HCT116 (cell line): Measurements from ENCODE around the gene KCNJ10. TPM values are rescaled to one million over a fixed set of nuclear protein-coding genes. Genes with fewer than 3 reads are reported as not detected.

ENCODE experiments used
- ATAC-seq: fragments of 200-7000 bp; cut with Tn5 transposase; 2 replicates; pipeline ENCODE4 v1.9.1; 2020; ENCODE audit warnings: mild to moderate bottlenecking, moderate library complexity
- BruUV-seq: library from RNA; stranded (reverse); fragments of 400-500 nt; replicated peaks from 2 replicates; lab custom pipeline; 2021; lab: Mats Ljungman, UMichigan
- CTCF ChIA-PET: fragments of 300-600 bp; sonication (Branson Sonifier 250); formaldehyde crosslinking; loops from one replicate; lab custom pipeline; 2021; ENCODE audit warnings: antibody characterized with exemption; lab: Charles Lee
- POLR2A ChIA-PET: fragments of 300-600, 350-600 bp; sonication (Branson Sonifier 250); formaldehyde crosslinking; loops from one replicate; lab custom pipeline; 2021; ENCODE audit warnings: antibody characterized with exemption; lab: Charles Lee
- RAD21 ChIA-PET, 2 experiments: fragments of 300-600 bp; sonication (Branson Sonifier 250); formaldehyde crosslinking; loops; one replicate each; lab custom pipeline; 2023; ENCODE audit warnings: low total read pairs in 2 of 2; ENCODE audit not compliant: uncharacterized antibody in 2 of 2, unreplicated experiment in 2 of 2, low non-redundant PET in 1 of 2; lab: Charles Lee
- DNase-seq: peaks from one replicate; pipeline ENCODE4 v3.0.0-alpha.2; 2010; ENCODE audit warnings: low read depth, low spot score
- H2AFZ ChIP-seq: fragments of 200-600 bp; shearing (Covaris generic), sonication (generic); 2 replicates; pipeline ENCODE4 v1.6.1; 2017; ENCODE audit warnings: low read depth, mixed run types, mixed read lengths, antibody characterized with exemption, low read length; ENCODE audit not compliant: poor library complexity, severe bottlenecking
- H3K27ac ChIP-seq: 2 replicates; pipeline ENCODE4 v1.5.1; 2012; ENCODE audit warnings: low read depth, low read length
- H3K27me3 ChIP-seq: fragments of 200-600 bp; sonication (generic); 2 replicates; pipeline ENCODE4 v1.6.1; 2016; ENCODE audit warnings: mixed run types, low read length, mixed read lengths; ENCODE audit not compliant: insufficient read depth
- H3K36me3 ChIP-seq, 2 experiments: fragments of 200-500 bp in 1 of 2; fragments of 200-600 bp in 1 of 2; sonication (Bioruptor generic) in 1 of 2; sonication (generic) in 1 of 2; 2 replicates each; pipeline versions ENCODE4 v1.5.1 to v1.6.1; 2014 to 2016; ENCODE audit warnings: low read length in 2 of 2, inconsistent platforms in 1 of 2, mixed read lengths in 1 of 2, mixed run types in 1 of 2; ENCODE audit not compliant: insufficient read depth in 2 of 2, control insufficient read depth in 1 of 2
- H3K4me1 ChIP-seq, 2 experiments: fragments of 200-600 bp in 1 of 2; sonication (generic) in 1 of 2; 2 replicates each; pipeline versions ENCODE4 v1.5.1 to v1.6.1; 2012 to 2017; ENCODE audit warnings: low read length in 2 of 2, inconsistent platforms in 1 of 2, mild to moderate bottlenecking in 1 of 2, mixed read lengths in 1 of 2, mixed run types in 1 of 2, moderate library complexity in 1 of 2; ENCODE audit not compliant: insufficient read depth in 2 of 2, control insufficient read depth in 1 of 2
- H3K4me2 ChIP-seq: fragments of 200-600 bp; sonication (generic); 2 replicates; pipeline ENCODE4 v1.6.1; 2017; ENCODE audit warnings: mixed run types, low read length, mixed read lengths
- H3K4me3 ChIP-seq, 2 experiments: fragments of 200-600 bp in 1 of 2; sonication (generic) in 1 of 2; replicated peaks in 1 of 2; 2 replicates each; pipeline ENCODE4 v1.5.1; 2011 to 2016; ENCODE audit warnings: low read length in 2 of 2, control low read depth in 1 of 2, low read depth in 1 of 2, mild to moderate bottlenecking in 1 of 2, mixed read lengths in 1 of 2, mixed run types in 1 of 2
- H3K79me2 ChIP-seq: fragments of 200-600 bp; sonication (generic); 2 replicates; pipeline ENCODE4 v1.6.1; 2017; ENCODE audit warnings: mild to moderate bottlenecking, mixed run types, low read length, moderate library complexity, mixed read lengths; ENCODE audit not compliant: insufficient read depth
- H3K9ac ChIP-seq: fragments of 200-600 bp; sonication (generic); 2 replicates; pipeline ENCODE4 v1.6.1; 2016; ENCODE audit warnings: low read length, mixed read lengths
- H3K9me2 ChIP-seq: fragments of 200-600 bp; sonication (generic), shearing (Covaris generic); 2 replicates; pipeline ENCODE4 v1.6.1; 2017; ENCODE audit warnings: mixed run types, mild to moderate bottlenecking, moderate library complexity; ENCODE audit not compliant: insufficient read depth
- H3K9me3 ChIP-seq, 2 experiments: fragments of 200-500 bp in 1 of 2; fragments of 200-600 bp in 1 of 2; sonication (Bioruptor generic) in 1 of 2; sonication (generic) in 1 of 2; 2 replicates each; pipeline ENCODE4 v1.6.1; 2014 to 2017; ENCODE audit warnings: low read length in 2 of 2, mixed read lengths in 2 of 2, inconsistent platforms in 1 of 2, low read depth in 1 of 2, mild to moderate bottlenecking in 1 of 2, mixed run types in 1 of 2, moderate library complexity in 1 of 2; ENCODE audit not compliant: control insufficient read depth in 1 of 2, insufficient read depth in 1 of 2
- H4K20me1 ChIP-seq: fragments of 200-600 bp; sonication (generic), shearing (Covaris generic); 2 replicates; pipeline ENCODE4 v1.6.1; 2017; ENCODE audit warnings: mixed run types, mild to moderate bottlenecking, moderate library complexity; ENCODE audit not compliant: insufficient read depth
- CEBPB ChIP-seq: IDR thresholded peaks from 2 replicates; pipeline ENCODE4 v1.6.1; 2012; ENCODE audit warnings: low read depth
- EGR1 ChIP-seq: IDR thresholded peaks from 2 replicates; pipeline ENCODE4 v1.6.1; 2012; ENCODE audit warnings: low read depth
- ELF1 ChIP-seq: IDR thresholded peaks from 2 replicates; pipeline ENCODE4 v1.6.1; 2012; ENCODE audit warnings: low read depth, borderline replicate concordance
- EZH2 ChIP-seq: fragments of 200-600 bp; sonication (generic); IDR thresholded peaks from 2 replicates; pipeline ENCODE4 v1.6.1; 2017; ENCODE audit warnings: antibody characterized with exemption, mixed run types
- EZH2phosphoT487 ChIP-seq: fragments of 200-600 bp; IDR thresholded peaks from 2 replicates; pipeline ENCODE4 v1.6.1; 2018; ENCODE audit warnings: antibody characterized with exemption, borderline replicate concordance
- FOSL1 ChIP-seq: IDR thresholded peaks from 2 replicates; pipeline ENCODE4 v1.6.1; 2012; ENCODE audit warnings: low read depth
- MAX ChIP-seq: IDR thresholded peaks from 2 replicates; pipeline ENCODE4 v1.6.1; 2012
- POLR2A ChIP-seq: IDR thresholded peaks from 2 replicates; pipeline ENCODE4 v1.7.0; 2011; ENCODE audit warnings: borderline replicate concordance; ENCODE audit not compliant: insufficient read depth, insufficient read length; ENCODE audit errors: extremely low read depth
- POLR2AphosphoS5 ChIP-seq: IDR thresholded peaks from 2 replicates; pipeline ENCODE4 v1.6.1; 2011; ENCODE audit warnings: mild to moderate bottlenecking, low read depth, low read length, moderate library complexity
- RAD21 ChIP-seq: IDR thresholded peaks from 2 replicates; pipeline ENCODE4 v1.6.1; 2012; ENCODE audit warnings: low read depth, mild to moderate bottlenecking
- REST ChIP-seq: IDR thresholded peaks from 2 replicates; pipeline ENCODE4 v1.6.1; 2012; ENCODE audit warnings: low read depth
- SIN3A ChIP-seq: IDR thresholded peaks from 2 replicates; pipeline ENCODE4 v1.6.1; 2012; ENCODE audit warnings: low read depth
- TCF7L2 ChIP-seq: IDR thresholded peaks from 2 replicates; pipeline ENCODE4 v1.7.0; 2011; ENCODE audit warnings: borderline replicate concordance, inconsistent platforms; ENCODE audit not compliant: insufficient read depth, insufficient read length; ENCODE audit errors: extremely low read depth
- YY1 ChIP-seq: IDR thresholded peaks from 2 replicates; pipeline ENCODE4 v1.6.1; 2011; ENCODE audit warnings: low read length, low read depth, moderate library complexity, mild to moderate bottlenecking; ENCODE audit not compliant: insufficient replicate concordance; ENCODE audit errors: extremely low read depth
- intact Hi-C: fragments of 100-400 bp; cut with micrococcal nuclease; formaldehyde crosslinking; loops from 2 replicates; pipeline ENCODE4 v1.10.0; 2022
- total RNA-seq: library from RNA; stranded (reverse); gene quantifications from one replicate; pipeline ENCODE4 v1.2.1, GENCODE V29; 2021; ENCODE audit not compliant: unreplicated experiment

KCNJ10 gene
- total RNA-seq, 1 experiment from 2014 or later, result 0.57 TPM

GRCh38 chr1:160093069-160093395 lies 23.1 kb upstream of the KCNJ10 start:
- Histone ChIP-seq H3K4me1 (peaks cover 5 to 12% of the 10 kb centered on the region in 2 experiments; a peak in 3 of 4 replicates), H3K27ac (no peak overlapping the region), H3K36me3 (no peaks in the 10 kb centered on the region; a peak in 2 of 4 replicates), H2AFZ (no peak overlapping the region), H3K9me2 (no peaks in the 10 kb centered on the region), H3K79me2 (peaks cover 4% of the 10 kb centered on the region; the same call in 1 of the 2 replicates), H4K20me1 (no peaks in the 10 kb centered on the region), H3K9me3 (no peaks in the 10 kb centered on the region), H3K27me3 (no peaks in the 10 kb centered on the region), H3K4me2 (no peak overlapping the region), H3K4me3 (no peak overlapping the region), H3K9ac (no peak overlapping the region)
- BruUV-seq, result no TSS peak
- intact Hi-C loops, result no loop called here
- DNase-seq (no peak), ATAC-seq (no peak)
- ChIA-PET CTCF (no interaction called here), RAD21 (no interaction called here), POLR2A (no interaction called here)
- TF ChIP-seq EZH2, result no peak
- TF ChIP-seq POLR2AphosphoS5, result no peak
- TF ChIP-seq REST, result no peak
- no peak for TF ChIP-seq POLR2A
- TF ChIP-seq ELF1, result no peak
- TF ChIP-seq CEBPB, result no peak
- no peak for TF ChIP-seq EZH2phosphoT487
- no peak for TF ChIP-seq TCF7L2
- no peak for TF ChIP-seq RAD21
- TF ChIP-seq YY1, result no peak
- no peak for TF ChIP-seq SIN3A
- no peak for TF ChIP-seq MAX
- no peak for TF ChIP-seq FOSL1
- no peak for TF ChIP-seq EGR1
